HG02884 (cell line): ENCODE data around the gene PRRC2B.
"Not testable (repeated sequence)": the region's sequence is repeated elsewhere in the genome, so short reads cannot be mapped to it uniquely, and the experiment has no call there.

Experiments used
- ATAC-seq: cut with Tn5 transposase; IDR thresholded peaks from one replicate; pipeline ENCODE4 v1.9.1; 2021; ENCODE audit warnings: mild to moderate bottlenecking, moderate library complexity; ENCODE audit not compliant: unreplicated experiment

Gene PRRC2B

GRCh38 chr9:131529597-131530545 lies 136.0 kb downstream of the PRRC2B start:
- no peak for ATAC-seq

- ATAC-seq: peak; percentile 16
Measured at GRCh38 chr9:131530546-131530919, 136.6 kb downstream of the PRRC2B start.

- ATAC-seq: peak; percentile 76
Measured at GRCh38 chr9:131530920-131531832, 137.3 kb downstream of the PRRC2B start, which contains the start of gene UCK1. Gene UCK1 (minus strand): TSS chr9:131531263. CDS start chr9:131531174, 89 bp downstream.

GRCh38 chr9:131534721-131535237 lies 140.9 kb downstream of the PRRC2B start:
- no peak for ATAC-seq

- no peak for ATAC-seq
Measured at GRCh38 chr9:131537946-131538345, 144.1 kb downstream of the PRRC2B start.

- no peak for ATAC-seq
Measured at GRCh38 chr9:131539223-131539923, 145.5 kb downstream of the PRRC2B start.

GRCh38 chr9:131543141-131543540 lies 149.3 kb downstream of the PRRC2B start:
- no peak for ATAC-seq

- no peak for ATAC-seq
Measured at GRCh38 chr9:131545003-131545785, 151.3 kb downstream of the PRRC2B start, which contains the start of gene PRRT1B. Gene PRRT1B (plus strand): TSS chr9:131545523. CDS start chr9:131545616, 93 bp downstream.

GRCh38 chr9:131545786-131546335 lies 152.0 kb downstream of the PRRC2B start:
- ATAC-seq: no peak

- no peak for ATAC-seq
Measured at GRCh38 chr9:131546336-131547084, 152.6 kb downstream of the PRRC2B start.

- not testable (repeated sequence) for ATAC-seq
Measured at GRCh38 chr9:131549186-131549585, 155.3 kb downstream of the PRRC2B start.
